Tongue (tissue), 2 donors: ENCODE measurements around the gene METTL26. TPM values are rescaled to one million over a fixed set of nuclear protein-coding genes. Genes with fewer than 3 reads are reported as not detected.

Experiments
- DNase-seq: peaks from one replicate; pipeline ENCODE4 v3.0.0-alpha.2; 2015
- total RNA-seq: library from RNA; depleted of rRNA; stranded (reverse); fragments of >200 nt; gene quantifications from one replicate; pipeline ENCODE4 v1.2.3, GENCODE V29; 2014

METTL26 gene
- 36.6 TPM for total RNA-seq

DNA sequence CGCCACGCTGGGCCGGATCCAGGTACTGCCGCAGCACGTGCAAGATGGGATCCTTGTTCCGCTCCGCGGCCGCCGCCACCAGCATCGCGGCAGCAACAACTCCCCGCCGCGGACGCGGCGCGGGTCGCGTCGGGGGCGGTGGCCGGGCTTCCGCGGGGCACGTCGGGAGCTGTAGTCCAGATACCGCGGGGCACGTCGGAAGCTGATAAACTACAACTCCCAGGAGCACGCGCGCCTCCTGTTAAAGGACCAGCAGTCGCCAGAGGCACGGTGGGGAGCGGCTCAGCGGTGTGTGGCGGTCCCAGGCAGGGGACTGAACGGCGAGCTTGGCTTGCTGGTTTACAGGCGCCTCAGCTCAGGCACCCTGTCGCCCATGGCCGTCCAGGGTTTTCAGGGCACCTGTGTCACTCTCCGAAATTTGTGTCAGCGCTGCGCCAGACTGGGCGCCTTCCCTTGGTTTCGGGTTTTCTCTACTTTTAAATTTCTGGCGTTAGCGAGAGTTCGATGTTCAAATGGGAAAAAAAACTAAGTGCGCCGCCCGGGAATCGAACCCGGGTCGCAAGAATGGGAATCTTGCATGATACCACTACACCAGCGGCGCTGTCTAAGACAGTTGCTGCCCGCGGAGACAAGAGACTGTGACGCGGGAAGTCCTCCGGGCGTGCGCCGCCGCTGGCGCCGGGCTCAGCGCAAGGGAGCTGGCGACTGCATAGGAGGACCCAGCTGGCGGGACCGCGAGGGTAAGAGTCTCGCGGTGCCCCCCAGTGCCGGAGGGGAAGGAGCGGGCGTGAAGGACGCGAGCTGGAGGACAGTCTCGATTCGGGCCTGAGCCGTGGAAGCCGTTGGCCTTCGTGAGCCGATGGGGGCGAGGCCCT, at the start of gene METTL26:
TSS of gene METTL26 (minus strand) at position 100 of the 875 bp plus-strand sequence. CDS start at position 85, 15 bp downstream.
- peak; percentile 98 for DNase-seq

DNA sequence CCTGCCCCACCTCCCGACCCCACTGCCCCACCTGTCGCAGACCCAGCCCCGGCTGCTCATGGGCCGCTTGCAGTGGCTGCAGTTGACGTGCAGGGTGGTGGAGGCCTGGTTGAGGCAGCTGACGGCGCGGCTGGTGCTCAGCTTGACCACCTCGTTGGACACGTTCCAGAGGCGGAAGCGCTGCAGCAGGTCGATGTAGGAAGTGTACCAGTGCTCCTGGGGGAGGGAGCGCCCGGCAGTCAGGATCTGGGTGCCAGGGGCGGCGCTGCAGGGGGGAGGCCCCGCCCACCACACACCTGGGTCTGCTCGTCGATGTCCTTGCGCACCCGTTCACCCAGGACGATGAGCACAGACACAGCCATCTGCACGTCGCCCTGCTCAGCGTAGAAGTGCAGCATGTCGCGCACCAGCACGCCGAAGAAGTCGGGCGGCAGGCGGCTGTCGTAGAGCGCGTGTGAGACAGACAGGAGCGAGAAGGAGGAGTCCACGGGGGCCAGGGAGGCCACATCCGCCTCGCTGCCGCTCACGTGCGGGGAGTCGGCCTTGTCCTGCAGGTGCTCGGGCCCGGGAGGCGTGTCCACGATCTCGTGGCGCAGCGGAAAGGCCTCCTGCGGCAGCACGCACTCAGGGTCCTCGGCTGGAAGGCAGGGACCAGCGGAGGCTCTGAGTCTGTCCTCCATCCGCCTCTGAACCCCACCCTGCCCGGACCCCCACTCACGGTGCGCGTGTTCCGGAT, 49.0 kb upstream of the METTL26 start:
- no peak for DNase-seq

DNA sequence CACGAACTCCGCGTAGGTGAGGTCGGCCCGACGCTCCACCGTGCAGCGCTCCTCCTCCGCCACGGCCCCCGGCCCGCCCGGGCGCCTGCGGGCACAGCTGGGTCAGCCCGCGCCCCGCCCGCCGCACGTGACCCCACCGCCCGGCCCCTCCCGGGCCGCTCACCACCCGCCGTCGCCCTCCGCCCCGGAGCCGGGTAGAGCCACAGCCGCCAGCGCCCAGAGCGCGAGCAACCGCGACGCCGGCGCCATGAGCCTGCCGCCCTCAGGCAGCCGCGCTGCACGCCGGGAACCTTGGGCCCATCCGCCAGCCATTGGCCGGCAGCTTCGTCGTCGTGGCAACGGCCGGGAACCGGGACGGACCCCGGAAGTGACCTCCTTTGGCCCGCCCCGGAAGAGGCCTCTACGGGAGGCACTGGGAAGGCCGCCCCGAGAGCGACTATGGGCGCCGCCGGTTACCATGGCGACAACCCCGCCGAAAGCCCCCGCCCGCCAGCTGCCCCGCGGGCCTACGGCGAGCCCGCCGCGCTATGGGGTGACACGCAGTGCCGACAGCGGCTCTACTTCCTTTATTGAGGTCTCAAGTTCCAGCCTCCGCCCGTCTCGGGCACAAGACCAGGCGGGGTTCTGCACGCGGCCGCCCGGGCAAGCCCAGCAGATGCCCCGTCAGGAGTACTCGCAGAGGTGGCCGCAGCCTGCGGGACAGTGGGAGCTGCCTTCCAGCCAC, 48.1 kb upstream of the METTL26 start, which contains the start of gene JMJD8:
TSS of gene JMJD8 (minus strand) at position 264 of the 724 bp plus-strand sequence. CDS start at position 249, 15 bp downstream.
- peak; percentile 98 for DNase-seq

DNA sequence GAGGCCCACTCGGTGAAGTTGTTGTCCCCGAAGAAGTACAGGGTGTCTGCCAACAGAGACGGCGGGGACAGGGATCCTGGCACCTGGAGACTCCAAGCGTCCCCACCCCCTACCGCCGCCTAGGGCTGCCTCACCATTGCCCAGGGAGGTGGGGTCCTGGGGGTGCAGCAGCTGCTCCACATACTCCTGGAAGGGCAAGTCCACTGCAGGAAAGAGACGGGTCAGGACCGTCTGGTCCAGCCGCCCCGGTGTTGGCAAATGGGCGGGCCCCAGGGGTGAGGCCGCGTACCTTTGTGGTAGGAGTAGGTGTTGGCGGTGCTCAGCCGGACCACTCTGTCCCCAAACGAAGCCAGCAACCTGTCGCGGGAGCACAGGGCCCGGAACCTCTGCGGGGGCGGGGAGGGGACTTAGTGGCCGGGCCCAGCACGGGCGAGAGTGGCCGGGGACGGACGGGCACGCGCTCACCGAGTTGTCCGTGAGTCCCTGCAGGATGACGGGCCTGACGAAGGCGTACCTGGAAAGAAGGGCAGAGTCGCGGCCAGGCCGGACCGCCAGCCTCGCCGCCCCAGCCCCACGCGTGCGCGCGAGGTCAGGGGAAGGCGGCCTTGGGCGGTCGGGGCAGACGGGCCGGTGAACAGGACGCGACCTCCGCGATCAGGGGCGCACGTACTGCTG, 47.4 kb upstream of the METTL26 start:
- DNase-seq, result no peak

DNA sequence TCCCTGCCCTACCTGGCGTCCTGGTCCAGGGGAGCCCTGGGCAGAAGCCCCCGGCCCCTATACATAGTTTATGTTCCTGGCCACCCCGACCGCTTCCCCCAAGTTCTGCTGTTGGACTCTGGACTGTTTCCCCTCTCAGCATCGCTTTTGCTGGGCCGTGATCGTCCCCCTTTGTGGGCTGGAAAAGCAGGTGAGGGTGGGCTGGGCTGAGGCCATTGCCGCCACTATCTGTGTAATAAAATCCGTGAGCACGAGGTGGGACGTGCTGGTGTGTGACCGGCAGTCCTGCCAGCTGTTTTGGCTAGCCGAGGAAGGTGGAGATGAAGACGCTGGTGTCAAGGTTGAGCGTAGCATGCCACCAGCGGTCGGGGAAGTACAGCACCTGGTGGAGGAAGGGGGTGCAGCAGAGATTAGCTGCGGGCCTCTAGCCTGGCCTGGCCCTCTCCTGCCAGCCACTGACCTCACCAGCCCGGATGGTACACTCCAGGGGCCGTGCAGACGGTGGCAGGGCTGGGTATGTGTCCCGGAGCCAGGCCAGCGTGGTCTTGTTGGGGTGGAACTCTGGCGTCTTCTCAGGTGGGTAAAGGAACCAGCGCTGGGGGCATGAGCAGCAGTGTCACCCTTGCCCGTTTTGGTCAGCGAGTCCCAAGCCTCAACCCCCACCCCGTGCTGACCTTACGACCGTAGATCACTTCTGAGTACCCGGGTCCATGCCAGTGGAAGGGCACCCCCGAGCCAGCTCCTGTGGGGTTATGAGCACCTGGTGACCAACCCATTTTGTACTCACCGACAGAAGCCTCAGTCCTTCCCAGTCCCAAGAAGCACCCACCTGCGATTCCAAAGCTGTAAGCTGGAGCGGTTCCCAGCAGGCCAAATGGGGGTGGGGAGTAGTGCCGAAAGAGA, 46.6 kb upstream of the METTL26 start:
- no peak for DNase-seq

DNA sequence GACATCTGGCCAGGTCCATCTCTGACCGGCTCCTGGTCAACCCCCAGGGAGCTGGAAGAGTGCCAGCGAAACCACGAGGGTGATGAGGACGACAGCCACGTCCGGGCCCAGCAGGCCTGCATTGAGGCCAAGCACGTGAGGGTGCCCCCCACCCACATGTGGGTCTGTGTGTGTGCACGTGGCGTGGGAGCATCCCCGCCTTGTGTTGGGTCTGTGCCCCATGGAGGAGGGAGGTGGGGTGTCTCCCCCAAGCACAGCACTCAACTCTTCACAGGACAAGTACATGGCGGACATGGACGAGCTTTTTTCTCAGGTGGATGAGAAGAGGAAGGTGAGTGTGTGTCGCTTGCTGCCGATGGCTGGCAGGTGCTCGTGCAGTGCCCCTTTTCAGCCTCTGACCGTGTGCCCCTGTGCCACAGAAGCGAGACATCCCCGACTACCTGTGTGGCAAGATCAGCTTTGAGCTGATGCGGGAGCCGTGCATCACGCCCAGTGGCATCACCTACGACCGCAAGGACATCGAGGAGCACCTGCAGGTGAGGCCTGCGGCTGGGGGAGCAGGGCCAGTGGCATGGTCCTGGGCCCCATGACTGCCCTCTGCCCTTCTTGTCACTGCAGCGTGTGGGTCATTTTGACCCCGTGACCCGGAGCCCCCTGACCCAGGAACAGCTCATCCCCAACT, 45.8 kb upstream of the METTL26 start:
- DNase-seq, result no peak

DNA sequence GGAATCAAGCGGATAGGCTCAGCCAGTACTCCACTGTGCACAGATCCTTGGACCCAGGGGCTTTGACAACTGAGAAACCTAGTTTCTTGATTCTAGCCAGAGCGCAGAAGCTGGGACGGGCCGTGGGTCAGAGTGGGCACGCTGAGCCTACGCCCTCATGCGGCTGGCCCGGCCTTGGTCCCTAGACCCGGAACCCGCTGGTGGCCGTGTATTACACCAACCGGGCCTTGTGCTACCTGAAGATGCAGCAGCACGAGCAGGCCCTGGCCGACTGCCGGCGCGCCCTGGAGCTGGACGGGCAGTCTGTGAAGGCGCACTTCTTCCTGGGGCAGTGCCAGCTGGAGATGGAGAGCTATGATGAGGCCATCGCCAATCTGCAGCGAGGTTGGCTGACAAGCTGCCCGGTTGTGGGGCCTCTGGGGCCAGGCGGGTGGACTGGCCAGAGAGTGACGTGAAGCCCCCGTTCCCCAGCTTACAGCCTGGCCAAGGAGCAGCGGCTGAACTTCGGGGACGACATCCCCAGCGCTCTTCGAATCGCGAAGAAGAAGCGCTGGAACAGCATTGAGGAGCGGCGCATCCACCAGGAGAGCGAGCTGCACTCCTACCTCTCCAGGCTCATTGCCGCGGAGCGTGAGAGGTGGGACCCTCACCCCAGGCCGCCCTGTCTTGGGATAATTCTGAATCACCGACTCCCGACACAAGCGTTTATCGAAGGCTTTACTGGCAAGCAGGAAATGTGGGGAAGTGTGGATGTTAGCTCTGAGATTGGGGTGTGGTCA, 45.1 kb upstream of the METTL26 start:
- no peak for DNase-seq

DNA sequence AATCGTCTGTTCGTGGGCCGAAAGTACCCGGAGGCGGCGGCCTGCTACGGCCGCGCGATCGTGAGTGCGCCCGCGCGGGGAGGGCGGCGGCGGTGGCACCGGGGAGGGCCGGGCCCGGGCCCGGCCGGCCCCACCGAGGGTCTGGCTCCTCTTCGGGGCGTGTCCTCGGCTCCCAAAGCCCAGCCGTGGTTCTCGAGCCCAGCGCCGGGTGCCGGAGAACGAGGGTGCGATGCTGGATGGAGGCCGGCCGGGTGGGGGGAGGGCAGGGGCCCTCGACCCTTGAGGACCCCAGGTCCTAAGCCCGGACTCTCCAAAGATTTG, 44.5 kb upstream of the METTL26 start:
- DNase-seq, result no peak

DNA sequence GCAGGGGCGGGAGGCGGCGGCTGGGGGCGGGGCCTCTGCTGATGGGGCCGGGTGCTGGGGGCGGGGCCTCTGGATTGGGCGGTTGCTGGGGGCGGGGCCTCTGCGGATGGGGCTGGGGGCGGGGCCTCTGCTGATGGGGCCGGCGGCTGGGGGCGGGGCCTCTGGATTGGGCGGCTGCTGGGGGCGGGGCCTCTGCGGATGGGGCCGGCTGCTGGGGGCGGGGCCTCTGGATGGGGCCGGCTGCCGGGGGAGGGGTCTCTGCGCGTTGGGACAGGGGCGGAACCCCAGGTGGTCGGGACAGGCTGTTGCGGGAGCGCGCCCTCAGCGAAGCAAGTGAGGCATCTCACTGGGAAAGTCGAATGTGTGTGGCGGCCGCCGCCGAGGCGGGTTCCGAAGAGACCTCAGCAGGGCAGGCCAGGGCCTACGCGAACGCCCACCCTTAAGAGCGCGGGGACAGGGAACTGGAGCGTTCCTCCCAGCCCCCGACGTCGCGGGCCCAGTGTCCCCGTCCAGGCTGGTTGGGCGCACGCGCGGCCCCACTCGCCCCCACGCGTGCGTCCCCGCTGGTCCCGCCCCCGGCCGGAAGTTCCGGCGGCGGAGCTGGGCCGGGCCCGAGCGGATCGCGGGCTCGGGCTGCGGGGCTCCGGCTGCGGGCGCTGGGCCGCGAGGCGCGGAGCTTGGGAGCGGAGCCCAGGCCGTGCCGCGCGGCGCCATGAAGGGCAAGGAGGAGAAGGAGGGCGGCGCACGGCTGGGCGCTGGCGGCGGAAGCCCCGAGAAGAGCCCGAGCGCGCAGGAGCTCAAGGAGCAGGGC, 43.9 kb upstream of the METTL26 start, which contains the start of gene STUB1:
TSS of gene STUB1 (plus strand) at position 597 of the 811 bp plus-strand sequence. CDS start at position 713, 116 bp downstream.
- DNase-seq, result peak; percentile 95

DNA sequence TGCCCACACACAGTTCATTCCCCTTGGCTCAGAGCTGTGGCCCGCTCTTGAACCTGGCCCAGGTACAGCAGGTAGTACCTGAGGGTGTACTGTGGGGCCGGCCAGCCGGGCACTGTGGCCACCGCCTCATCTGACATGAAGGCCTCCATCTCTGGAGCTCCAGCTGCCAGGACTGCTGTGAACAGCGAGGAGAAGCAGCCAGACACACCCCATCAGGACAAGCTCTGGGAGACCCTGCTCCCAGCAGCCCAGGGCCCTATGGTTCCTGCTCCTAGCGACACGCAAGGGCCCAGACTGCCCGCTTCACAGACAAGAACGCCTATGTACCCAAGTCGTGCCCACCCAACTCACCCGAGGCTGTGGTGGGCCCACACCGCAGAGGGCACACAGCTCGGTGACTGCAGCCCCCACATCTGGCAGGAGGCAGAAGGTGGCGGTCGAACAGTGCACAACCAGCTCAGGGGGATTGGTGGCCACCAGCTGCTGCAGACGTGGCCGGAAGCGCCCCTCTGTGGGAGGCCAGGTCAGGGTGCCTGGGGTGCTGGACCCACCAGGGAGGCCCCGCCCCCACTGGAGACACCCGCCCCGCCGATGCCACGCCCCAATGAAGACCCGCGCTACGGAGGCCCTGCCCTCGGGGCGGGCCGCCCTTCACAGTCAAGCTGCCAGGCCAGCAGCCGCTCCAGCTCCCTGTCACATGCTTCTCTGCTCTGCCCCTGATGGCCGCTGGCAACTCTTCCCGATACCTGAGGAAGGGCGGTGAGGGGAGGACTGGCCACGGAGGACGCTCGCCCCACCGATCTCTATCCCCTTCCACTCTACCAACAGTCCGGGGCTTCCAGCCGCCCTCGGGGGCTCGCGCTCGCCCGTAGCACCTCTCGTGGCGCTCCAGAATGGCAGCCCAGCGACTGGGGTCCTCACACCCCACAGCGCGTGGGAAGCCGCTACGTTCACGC, 43.0 kb upstream of the METTL26 start:
- peak; percentile 83 for DNase-seq

DNA sequence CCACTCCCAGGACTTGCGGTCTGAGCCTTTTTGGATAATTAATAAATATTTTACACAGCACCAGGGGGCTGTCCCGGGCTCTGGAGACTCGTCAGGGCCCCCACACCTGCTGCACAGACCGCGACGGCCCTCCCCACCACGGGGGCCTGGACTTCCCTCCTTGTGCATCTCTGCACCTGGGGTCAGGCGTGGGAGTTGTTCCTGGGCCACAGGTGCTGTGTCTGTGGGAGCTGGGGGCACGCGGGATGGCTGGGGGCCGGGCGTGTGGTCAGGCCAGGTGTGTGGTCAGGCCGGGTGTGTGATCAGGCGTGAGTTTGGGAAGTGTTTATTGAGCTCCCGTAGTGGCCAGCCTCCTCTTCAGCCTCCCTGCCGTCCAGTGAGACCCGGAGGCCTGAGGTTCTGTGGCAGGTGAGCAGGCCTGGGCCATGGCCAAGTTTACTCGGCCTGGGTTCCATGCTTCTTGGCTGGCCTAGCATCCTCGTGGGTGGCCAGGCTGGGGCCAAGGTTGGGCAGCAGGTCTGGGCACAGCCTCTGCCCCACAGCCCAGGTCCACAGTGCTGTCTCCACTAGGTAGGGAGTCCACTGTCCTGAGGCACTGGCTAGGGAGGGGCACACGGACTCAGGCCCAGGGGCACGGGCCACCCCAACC, 42.2 kb upstream of the METTL26 start:
- no peak for DNase-seq

DNA sequence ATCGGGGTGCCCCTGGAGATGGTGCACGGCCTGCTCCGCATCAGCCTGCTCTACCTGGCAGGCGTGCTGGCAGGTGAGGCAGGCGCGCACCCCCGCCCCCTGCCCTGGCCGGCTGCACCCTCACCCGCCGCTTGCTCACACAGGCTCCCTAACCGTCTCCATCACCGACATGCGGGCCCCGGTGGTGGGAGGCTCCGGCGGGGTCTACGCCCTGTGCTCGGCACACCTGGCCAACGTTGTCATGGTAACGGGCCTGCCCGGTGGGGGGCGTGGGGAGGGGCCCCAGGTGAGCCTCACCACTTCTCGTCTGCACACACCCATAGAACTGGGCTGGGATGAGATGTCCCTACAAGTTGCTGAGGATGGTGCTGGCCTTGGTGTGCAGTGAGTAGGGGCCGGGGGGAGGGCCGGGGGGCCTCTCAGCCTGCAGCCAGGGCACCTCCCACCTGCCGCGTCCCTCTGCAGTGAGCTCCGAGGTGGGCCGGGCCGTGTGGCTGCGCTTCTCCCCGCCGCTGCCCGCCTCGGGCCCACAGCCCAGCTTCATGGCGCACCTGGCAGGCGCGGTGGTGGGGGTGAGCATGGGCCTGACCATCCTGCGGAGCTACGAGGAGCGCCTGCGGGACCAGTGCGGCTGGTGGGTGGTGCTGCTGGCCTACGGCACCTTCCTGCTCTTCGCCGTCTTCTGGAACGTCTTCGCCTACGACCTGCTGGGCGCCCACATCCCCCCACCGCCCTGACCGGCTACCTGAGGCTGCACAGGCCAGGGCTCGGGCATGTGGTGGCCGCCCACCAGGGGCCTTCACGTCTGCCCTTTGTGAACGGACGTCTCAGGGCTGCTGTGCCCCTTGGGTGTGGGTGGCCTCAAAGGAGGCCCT, 41.4 kb upstream of the METTL26 start:
- DNase-seq, result peak; percentile 59

DNA sequence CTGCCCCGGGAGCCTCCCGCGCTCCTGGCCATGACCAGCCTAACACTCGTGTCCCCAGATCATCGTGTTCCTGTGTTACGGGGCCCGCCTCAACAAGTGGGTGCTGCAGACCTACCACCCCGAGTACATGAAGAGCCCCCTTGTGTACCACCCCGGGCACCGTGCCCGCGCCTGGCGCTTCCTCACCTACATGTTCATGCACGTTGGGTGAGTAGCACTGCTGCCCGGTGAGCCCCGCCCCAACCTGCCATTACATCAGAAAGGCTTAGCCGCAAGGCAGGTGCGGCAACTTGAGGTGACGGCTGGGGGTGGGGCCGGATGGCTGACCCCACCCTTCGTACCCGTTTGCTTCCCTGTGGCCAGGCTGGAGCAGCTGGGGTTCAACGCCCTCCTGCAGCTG, 40.8 kb upstream of the METTL26 start:
- DNase-seq, result peak; percentile 68

DNA sequence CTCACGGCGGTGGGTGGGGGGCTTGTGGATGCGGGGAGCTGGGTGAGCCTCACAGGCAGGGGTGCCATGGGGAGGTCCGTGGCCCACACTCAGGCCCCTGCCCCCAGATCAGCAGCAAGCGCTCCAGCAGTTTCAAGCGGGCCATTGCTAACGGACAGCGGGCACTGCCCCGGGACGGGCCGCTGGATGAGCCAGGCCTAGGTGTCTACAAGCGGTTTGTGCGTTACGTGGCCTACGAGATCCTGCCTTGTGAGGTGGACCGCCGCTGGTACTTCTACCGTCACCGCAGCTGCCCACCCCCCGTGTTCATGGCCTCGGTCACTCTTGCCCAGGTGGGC, 40.4 kb upstream of the METTL26 start:
- DNase-seq, result no peak

DNA sequence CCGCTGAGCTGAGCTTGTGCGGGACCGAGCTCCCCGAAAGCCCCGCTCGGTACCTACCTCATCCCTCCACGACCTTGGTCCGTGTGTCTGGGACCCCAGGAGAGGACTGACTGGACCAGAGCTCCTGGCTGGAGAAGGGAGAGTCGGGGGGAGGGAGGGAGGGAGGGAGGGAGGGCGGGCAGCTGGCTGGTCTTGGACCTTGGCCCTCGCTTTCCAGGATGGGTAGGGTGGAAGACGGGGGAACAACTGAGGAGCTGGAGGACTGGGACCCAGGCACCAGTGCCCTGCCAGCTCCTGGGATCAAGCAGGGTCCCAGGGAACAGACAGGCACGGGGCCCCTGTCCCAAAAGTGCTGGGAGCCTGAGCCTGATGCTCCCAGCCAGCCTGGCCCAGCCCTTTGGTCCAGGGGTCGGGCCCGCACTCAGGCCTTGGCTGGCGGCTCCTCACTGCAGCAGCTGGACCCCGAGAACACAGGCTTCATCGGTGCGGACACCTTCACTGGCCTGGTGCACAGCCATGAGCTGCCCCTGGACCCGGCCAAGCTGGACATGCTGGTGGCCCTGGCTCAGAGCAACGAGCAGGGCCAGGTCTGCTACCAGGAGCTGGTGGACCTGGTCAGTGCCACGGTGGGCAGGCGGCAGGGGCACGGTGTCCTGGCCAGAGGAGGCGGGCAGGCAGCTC, 39.9 kb upstream of the METTL26 start:
- no peak for DNase-seq
